HTR-8/SVneo (cell line): ENCODE data around the gene CAMK1G.

Experiments used
- DNase-seq: peaks from one replicate; pipeline ENCODE4 v3.0.0; 2011; ENCODE audit warnings: low spot score, mixed read lengths; ENCODE audit not compliant: insufficient read length
- FAIRE-seq: peaks from 2 replicates; lab custom pipeline; 2011; peaks lifted over from hg19 to GRCh38; lab: Jason Lieb, UNC

CAMK1G gene

DNA sequence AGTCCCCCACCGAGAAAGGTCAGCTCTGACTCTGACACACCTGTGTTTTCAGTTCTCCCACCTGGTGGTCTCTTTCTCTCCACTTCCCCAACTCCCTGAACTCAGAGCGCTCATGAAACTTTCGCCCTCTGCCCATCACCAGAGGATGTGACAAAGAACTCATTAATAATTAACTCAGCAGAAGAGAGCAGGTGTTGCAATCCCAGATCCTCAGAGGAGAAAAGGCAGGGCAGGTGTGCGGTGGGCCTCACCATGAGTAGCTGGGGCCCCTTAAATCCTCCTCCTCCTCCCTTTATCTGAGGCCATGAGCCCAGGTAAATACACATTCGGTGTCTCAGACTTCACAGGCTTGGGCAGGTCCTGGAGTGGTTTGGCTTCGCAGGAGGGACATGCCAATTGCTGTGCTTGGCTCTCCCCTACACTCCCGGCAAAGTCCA is 70.4 kb downstream of the CAMK1G start:
- DNase-seq (no peak), FAIRE-seq (no peak)

DNA sequence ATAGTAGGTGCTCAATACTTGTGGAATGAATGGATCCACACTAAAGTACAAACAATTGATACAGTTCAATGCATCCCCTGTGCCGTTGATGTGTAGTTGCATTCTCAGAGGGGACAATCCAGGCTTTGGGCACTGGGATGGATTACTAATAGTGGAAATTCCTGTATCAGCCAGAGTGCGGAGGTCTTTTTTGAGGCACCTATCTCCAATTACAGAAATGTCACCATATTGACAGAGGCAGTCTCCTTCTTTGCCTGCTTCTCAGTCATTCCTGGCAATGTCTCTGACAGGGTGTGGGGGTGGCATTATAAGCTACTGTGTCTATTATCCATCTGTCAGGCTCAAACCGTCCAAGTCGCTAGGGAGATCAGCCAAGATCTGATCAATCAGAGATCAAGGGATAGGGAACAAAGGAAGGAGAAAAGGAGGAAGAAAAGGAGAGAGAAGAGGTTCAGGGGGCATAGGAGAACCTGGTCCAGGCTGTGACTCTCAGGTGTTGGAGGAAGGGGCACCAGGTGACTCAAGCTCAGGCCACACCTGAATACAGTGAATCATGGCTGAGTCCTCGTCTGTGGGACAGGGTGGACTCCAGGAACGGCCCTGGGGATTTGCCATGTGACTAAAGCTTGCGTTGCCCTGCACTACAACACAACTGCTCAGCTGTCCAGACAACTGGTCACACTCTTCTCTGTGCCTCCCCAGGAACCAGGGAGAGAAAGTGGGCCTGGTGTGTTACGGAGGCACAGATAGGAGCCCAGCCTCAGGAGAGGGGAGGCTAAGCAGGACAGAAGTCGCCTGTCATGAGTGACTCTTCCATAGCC is 72.1 kb downstream of the CAMK1G start:
- DNase-seq (no peak), FAIRE-seq (no peak)

DNA sequence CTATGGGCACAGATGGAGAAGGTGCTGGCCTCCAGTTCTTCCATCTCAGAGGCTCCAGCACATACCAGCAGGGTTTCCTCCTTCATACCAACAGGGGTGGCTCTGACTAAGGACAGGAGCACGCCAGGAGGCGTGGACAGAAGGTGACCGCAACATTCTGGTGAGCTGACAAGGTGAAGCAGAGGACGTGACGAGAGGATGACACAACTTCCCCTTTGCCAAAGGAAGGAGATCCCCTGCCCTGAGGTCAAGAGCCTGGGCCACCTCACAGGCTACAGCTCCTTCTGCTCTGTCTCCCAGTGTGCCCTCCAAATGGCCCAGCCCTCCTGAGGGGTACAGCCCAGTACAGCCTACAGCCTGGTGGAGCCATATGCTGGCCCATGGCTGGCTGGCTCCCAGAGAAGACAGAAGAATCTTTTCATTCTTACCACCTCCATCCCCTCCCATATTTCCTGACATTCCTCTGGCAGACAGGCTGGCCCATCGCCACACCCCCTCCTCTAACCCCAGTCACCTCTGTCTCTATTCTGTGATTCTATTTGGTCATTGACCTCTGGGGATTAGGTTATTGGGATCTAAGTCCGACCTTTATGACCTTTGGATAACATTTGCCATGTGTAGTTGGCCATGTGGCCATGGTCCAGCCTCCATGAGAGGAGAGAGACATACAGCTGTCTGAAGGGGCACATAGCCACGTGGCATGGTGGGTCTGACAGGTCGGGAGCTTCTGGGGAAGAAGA is 73.8 kb downstream of the CAMK1G start:
- DNase-seq, result peak; percentile 57
- peak; percentile 81 for FAIRE-seq

DNA sequence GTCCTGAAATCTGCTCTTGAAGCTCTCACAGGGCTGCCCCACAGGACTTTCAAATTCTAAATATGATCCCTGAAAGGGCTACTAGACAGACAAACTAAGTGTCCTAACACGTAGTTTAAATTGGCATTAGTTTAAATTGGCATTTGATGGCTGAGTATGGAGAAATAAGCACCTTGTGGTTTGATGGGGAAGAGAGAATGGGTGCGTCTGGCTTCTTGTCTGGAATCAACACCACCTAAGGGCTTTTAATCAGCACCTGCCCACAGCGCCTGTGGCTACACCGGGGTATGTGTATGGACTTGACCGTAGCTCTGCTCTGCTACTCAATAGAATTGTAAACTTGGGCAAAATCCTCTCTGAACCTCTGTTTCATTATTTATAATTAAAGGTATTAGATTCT is 74.4 kb downstream of the CAMK1G start:
- DNase-seq (no peak), FAIRE-seq (no peak)

DNA sequence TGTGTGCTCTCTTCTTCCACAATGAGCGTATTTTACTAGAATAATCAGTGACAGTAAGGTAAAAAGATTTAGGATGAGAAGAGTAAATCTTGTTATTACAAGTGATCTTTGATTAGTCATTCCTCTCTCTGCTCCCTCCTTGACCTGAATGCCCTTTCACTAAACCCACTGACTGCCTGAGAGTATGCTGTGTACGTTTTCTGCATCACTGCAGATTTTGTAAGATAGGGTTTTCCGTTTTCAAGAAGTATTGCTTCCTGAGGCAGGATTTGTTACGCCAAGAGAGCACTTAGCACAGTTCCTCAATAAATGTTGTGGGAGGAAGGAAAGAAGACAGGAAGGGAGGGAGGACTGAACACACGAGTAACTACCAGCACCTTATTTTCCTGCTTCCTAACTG is 76.4 kb downstream of the CAMK1G start:
- DNase-seq (no peak), FAIRE-seq (no peak)

DNA sequence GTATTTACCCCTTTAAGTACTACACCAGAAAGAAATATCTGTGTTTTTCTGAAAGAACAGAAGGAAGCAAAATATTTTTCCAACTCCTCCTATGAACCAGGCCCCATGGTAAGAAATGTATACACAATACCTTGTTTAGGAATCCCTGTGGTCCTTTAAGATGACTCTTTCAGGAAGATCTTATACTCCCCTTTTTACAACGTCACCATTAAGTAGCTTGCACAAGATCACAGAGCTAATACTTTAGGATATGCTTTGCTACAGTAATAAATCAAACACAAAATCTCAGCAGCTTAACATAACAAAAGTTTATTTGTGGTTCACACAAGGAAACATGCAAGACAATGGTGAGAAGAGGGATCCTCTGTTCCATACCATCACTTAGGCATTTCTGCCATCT is 77.6 kb downstream of the CAMK1G start:
- DNase-seq, result no peak

DNA sequence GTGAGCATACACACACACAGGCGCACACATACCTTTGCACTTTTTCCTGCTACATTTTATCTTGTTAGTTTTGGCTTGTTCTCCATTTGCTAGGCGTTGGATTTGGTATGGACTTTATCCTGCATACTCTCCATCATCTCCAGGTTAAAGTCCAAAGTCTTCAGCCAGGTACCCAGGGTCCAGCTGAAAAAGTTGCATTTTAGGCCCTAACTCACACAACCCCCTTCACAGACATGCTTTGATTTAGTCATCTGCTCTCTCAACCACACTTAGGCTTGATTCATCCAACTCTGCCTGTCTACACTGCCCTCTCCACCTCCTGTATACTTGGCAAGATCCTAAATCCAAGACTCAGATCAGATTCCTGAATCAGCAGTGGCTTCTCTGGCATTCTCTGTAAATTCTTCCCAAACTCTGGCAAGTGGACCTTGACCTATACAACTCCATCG is 79.4 kb downstream of the CAMK1G start:
- DNase-seq (no peak), FAIRE-seq (no peak)

More for the DNA sequence above, 77.6 kb downstream of the CAMK1G start:
- FAIRE-seq, result no peak
